ENCODE measurements around the gene DLGAP1.

The DLGAP1 gene

DNA sequence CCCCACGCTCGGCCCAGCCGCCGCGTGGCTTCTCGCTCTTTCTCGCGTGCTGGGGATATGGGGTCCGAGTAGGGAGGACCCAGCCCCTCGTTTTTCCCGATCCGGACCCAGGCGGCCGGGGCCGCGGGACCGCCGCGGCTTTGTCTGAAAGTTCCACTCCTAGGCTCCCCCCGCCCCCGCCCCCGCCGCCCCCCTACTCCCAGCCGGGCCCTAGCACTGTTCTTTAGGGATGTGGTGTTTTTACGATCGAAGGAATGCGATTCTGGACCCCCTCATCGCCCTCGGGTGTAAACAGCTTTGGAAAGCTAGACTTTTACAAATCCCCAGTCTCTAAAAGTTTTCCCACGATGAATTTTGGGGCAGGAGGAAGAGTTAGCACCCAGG lies 1004.3 kb downstream of the DLGAP1 start:
- no peak for DNase-seq

- DNase-seq: no peak
Observed at GRCh38 chr18:3450012-3450798, 1004.9 kb downstream of the DLGAP1 start, which contains the start of gene TGIF1. TSS of gene TGIF1 (plus strand) at chr18:3450172. CDS start at chr18:3450490, 318 bp downstream.

DNA sequence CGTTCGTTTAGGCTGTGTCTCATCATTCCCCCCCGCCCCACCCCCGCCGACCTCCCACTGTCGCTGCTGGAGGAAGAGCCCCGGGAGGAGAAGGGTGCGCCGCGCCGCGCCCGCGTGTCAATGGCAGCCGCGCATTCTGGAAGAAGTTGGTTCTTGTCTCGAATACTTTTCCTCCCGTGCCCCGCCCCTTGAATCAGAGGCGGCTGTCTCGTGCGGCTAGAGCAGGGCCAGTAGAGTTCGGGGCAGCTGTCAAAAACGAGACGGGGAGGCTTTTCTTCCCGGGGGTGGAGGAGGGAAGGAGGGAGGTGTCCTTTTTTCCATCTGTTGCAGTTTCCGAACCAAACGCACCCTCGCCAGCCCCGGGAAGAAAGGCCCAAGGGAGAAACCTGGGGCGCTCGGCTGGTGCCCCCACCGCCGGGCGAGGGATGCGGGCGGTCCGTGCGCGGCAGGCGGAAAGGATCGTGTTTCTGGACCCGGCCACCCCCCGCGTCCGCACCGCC lies 1005.5 kb downstream of the DLGAP1 start:
- no peak for DNase-seq

- DNase-seq: peak; percentile 87
Observed at GRCh38 chr18:3448838-3449511, 1006.1 kb downstream of the DLGAP1 start.

GRCh38 chr18:3447895-3448837 lies 1006.9 kb downstream of the DLGAP1 start:
- peak; percentile 97 for DNase-seq

DNA sequence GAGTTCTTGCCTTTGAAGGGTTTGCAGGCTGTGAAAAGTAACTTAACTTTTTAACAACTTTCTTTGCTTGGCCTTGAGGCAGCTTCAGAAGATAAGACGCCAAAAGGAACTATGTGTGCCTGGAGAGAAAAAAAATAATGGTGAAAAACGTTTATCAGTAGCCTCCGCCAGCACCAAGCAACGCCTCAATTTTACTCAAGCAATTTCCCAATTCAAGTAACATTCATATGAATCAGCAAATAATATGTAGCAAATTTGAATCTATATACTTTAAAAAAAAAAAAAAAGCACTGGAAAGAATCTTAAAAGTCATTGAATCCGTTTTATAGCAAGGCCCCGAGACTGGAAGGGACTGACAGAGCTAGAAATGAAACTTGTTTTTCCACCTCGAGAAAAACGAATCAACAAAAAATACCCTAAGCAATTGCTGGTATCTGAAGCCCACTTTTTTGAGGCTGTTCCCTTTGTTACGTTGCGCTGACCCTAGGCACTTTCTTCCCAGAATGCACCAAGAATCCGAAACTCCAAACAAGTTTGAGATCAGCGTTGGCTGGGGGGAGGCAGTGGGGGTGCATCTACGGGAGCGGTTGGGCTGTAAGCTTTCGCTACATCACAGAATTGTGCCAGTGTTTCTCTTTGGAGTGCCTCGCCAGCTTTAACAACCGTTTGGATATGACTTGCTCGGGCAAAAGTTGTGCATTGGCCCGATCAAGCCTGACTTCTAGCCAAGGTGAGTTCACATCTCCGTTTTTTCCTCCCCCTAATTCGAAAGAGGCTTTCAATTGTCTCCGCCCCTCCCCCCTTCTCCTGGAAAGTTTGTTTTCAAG lies 1007.8 kb downstream of the DLGAP1 start:
- no peak for DNase-seq

Measured in amniotic stem cell (primary cell).